Spleen (tissue), 7 donors: ENCODE measurements around the gene HRK.
A peak's percentile ranks its signal among the peaks of the same experiment; 100 is the strongest.

ENCODE experiments used
- POLR2AphosphoS5 ChIP-seq, 3 donors: sonication (generic); formaldehyde crosslinking; IDR thresholded peaks; one replicate each; pipeline ENCODE4 v1.5.1; 2017; ENCODE audit warnings: antibody characterized with exemption in 3 of 3
- TF ChIP-seq, protein P1 (sequence below), 11 experiments: fragments of 200-600 bp in 7 of 11; fragments of 450-650 bp in 4 of 11; sonication (generic) in 4 of 11; IDR thresholded peaks in 8 of 11; conservative IDR thresholded peaks in 3 of 11; 1 replicate in 7 of 11; 2 replicates in 4 of 11; pipeline versions ENCODE4 v1.4.0 to v1.8.0; 2016 to 2021; ENCODE audit warnings: antibody characterized with exemption in 11 of 11, inconsistent platforms in 4 of 11, mild to moderate bottlenecking in 1 of 11
- donor health status: DM: no; HTN: no; CAD: no; lungs with moderate emphysema.
- donor health status: DM: no; HTN: no; CAD: no.
- donor health status: DM: no; HTN: no; CAD: no.

DNA sequence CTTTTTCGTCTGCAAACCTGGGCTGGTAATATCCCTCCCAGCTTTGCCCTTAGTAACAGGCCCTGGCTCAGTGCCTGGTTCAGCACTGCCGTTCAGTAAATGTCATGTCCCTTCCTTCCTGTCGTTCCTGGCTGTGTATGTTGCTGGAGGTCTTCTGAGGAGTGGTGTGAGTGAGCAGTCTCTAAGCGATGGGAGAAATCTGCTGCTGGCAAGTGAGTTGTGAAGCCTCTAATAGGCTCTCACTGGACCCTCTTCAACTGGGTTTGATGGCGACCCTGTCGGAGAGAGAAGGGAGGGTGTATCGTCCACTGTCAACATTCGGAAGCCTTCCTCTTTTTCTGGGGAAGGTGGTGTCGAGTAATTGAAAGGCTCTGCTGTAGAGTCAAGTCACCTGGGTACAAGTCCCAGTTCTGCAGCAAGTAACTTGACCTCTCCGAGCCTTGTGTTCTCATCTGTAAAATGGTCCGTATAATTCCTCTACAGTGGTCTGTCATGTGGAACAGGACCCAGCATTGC, 62.8 kb downstream of the HRK start:
- TF ChIP-seq POLR2AphosphoS5 (IDR thresholded peaks at IDR 0.05) = peak in 1 of 3 donors; percentile 67
- TF ChIP-seq, protein P1, sequence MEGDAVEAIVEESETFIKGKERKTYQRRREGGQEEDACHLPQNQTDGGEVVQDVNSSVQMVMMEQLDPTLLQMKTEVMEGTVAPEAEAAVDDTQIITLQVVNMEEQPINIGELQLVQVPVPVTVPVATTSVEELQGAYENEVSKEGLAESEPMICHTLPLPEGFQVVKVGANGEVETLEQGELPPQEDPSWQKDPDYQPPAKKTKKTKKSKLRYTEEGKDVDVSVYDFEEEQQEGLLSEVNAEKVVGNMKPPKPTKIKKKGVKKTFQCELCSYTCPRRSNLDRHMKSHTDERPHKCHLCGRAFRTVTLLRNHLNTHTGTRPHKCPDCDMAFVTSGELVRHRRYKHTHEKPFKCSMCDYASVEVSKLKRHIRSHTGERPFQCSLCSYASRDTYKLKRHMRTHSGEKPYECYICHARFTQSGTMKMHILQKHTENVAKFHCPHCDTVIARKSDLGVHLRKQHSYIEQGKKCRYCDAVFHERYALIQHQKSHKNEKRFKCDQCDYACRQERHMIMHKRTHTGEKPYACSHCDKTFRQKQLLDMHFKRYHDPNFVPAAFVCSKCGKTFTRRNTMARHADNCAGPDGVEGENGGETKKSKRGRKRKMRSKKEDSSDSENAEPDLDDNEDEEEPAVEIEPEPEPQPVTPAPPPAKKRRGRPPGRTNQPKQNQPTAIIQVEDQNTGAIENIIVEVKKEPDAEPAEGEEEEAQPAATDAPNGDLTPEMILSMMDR (IDR thresholded peaks at IDR 0.05 in 8 of 11, conservative IDR thresholded peaks at IDR 0.05 in 3 of 11) = no peak
